ENCODE measurements around the gene GABBR2. TPM values are rescaled to one million over a fixed set of nuclear protein-coding genes. Genes with fewer than 3 reads are reported as not detected.

The GABBR2 gene
- polyA plus RNA-seq, 1 donor (not counting 4 experiments of a cell fraction or from before 2014, with no cell fraction given): 0.01 TPM

DNA sequence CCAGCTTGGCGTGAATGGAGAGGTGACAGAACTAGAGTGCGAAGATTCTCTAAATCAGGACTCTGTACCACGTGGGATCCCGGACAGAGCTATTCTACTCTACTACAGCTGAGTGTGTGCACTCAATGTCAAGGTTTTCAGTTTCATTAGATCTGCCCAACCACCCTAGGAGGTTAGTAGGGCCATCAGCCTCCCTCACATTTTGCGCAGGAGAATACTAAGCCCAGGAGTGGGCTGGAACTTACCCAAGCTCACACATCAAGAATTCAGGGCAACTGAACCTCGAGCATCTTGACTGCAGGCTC, 385.0 kb downstream of the GABBR2 start:
- no peak overlapping the region for H2AFZ ChIP-seq (ENCODE audit: control insufficient read depth, low read length)
- H3K27me3 ChIP-seq (ENCODE audit: control insufficient read depth, extremely low read depth, insufficient read depth, low read length): no peaks in the 10 kb centered on the region
- TF ChIP-seq, protein P1, sequence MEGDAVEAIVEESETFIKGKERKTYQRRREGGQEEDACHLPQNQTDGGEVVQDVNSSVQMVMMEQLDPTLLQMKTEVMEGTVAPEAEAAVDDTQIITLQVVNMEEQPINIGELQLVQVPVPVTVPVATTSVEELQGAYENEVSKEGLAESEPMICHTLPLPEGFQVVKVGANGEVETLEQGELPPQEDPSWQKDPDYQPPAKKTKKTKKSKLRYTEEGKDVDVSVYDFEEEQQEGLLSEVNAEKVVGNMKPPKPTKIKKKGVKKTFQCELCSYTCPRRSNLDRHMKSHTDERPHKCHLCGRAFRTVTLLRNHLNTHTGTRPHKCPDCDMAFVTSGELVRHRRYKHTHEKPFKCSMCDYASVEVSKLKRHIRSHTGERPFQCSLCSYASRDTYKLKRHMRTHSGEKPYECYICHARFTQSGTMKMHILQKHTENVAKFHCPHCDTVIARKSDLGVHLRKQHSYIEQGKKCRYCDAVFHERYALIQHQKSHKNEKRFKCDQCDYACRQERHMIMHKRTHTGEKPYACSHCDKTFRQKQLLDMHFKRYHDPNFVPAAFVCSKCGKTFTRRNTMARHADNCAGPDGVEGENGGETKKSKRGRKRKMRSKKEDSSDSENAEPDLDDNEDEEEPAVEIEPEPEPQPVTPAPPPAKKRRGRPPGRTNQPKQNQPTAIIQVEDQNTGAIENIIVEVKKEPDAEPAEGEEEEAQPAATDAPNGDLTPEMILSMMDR (optimal IDR thresholded peaks at IDR 0.05 in 1 of 3, IDR thresholded peaks at IDR 0.05 in 1 of 3, conservative IDR thresholded peaks at IDR 0.05 in 1 of 3; ENCODE audit: extremely low read depth in 1 of 3, insufficient read depth in 2 of 3, low read length in 3 of 3): no peak
- no peak for TF ChIP-seq EZH2 (IDR thresholded peaks at IDR 0.05; ENCODE audit: low read length)
- peaks cover 13% of the 10 kb centered on the region for H3K4me1 ChIP-seq (ENCODE audit: control insufficient read depth, extremely low read depth, insufficient read depth, low read length)
- H3K27ac ChIP-seq (ENCODE audit: control insufficient read depth, insufficient read depth, low read length): no peak overlapping the region
- DNase-seq (ENCODE audit: low read depth, low spot score): no peak
- H3K9me1 ChIP-seq (ENCODE audit: control insufficient read depth, extremely low read depth, insufficient read depth, low read length): no peaks in the 10 kb centered on the region
- no peak for FAIRE-seq
- no peaks in the 10 kb centered on the region for H3K9me3 ChIP-seq (ENCODE audit: control insufficient read depth, low read depth, low read length)
- H3K79me2 ChIP-seq (ENCODE audit: control insufficient read depth, insufficient read depth, low read length): no peaks in the 10 kb centered on the region
- H3K4me3 ChIP-seq (ENCODE audit: control insufficient read depth in 2 of 3, extremely low read depth in 1 of 3, insufficient read depth in 2 of 3, low read depth in 1 of 3, low read length in 3 of 3): no peak overlapping the region
- H3K4me2 ChIP-seq (ENCODE audit: control insufficient read depth, extremely low read depth, insufficient read depth, low read depth, low read length): no peak overlapping the region
- no peaks in the 10 kb centered on the region for H3K36me3 ChIP-seq (ENCODE audit: control insufficient read depth in 2 of 2, extremely low read depth in 1 of 2, insufficient read depth in 2 of 2, low read length in 2 of 2)
- no peak overlapping the region for H3K9ac ChIP-seq (ENCODE audit: control insufficient read depth, extremely low read depth, insufficient read depth, low read length)
- H4K20me1 ChIP-seq (ENCODE audit: control insufficient read depth, extremely low read depth, insufficient read depth, low read length): no peaks in the 10 kb centered on the region
- dilution Hi-C loops (cut with MboI; ENCODE audit: extremely low pct_ligation_motif_present, low sequenced_read_pairs): no loop called here

DNA sequence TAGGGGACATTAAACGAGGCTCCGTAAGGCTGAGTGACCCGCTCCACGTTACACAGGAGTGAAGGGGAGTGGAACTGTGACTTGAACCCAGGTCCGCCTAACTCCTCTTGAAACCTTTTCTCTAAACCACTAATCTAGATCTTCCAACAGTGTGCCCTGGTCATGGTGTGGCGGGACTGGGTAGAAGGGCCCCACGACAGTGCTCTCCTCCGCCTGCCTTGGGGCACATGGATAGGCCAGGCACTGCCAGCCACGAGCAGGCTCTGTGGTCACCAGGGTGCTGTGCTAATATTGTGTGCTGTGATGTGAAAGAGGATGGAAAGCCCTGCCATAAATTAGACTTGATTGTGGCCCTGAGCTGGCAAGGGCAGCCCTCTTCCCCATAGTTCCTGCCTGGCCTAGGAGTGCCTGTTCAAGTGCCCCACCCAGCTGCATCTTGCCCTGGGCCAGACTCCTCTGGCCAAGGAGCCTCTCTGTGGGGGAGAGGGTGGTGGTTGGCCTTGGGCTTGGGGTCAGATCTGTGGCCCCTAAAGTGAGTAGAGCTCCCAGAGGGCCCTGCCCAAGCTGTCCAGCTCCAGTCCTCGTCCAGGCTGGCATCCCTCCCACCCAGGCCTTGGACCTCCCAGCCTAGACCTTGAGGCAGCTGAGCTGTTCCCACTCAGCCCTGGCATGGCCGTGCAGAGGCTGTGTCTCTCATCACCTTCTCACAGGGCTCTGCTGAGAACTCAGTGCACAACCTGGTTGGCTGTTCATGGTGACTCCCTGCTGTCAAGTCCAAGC, 385.5 kb downstream of the GABBR2 start:
- Histone ChIP-seq H3K79me2 (ENCODE audit: control insufficient read depth, insufficient read depth, low read length) (no peaks in the 10 kb centered on the region), H4K20me1 (ENCODE audit: control insufficient read depth, extremely low read depth, insufficient read depth, low read length) (no peaks in the 10 kb centered on the region), H3K4me1 (ENCODE audit: control insufficient read depth, extremely low read depth, insufficient read depth, low read length) (peaks cover 13% of the 10 kb centered on the region), H3K9ac (ENCODE audit: control insufficient read depth, extremely low read depth, insufficient read depth, low read length) (no peak overlapping the region), H3K27ac (ENCODE audit: control insufficient read depth, insufficient read depth, low read length) (no peak overlapping the region), H3K36me3 (ENCODE audit: control insufficient read depth in 2 of 2, extremely low read depth in 1 of 2, insufficient read depth in 2 of 2, low read length in 2 of 2) (no peaks in the 10 kb centered on the region), H3K9me3 (ENCODE audit: control insufficient read depth, low read depth, low read length) (no peaks in the 10 kb centered on the region), H3K4me2 (ENCODE audit: control insufficient read depth, extremely low read depth, insufficient read depth, low read depth, low read length) (no peak overlapping the region), H3K9me1 (ENCODE audit: control insufficient read depth, extremely low read depth, insufficient read depth, low read length) (no peaks in the 10 kb centered on the region), H2AFZ (ENCODE audit: control insufficient read depth, low read length) (no peak overlapping the region), H3K27me3 (ENCODE audit: control insufficient read depth, extremely low read depth, insufficient read depth, low read length) (no peaks in the 10 kb centered on the region), H3K4me3 (ENCODE audit: control insufficient read depth in 2 of 3, extremely low read depth in 1 of 3, insufficient read depth in 2 of 3, low read depth in 1 of 3, low read length in 3 of 3) (no peak overlapping the region)
- DNase-seq (ENCODE audit: low read depth, low spot score) (no peak), FAIRE-seq (no peak)
- TF ChIP-seq, protein P1 (optimal IDR thresholded peaks at IDR 0.05 in 1 of 3, IDR thresholded peaks at IDR 0.05 in 1 of 3, conservative IDR thresholded peaks at IDR 0.05 in 1 of 3; ENCODE audit: extremely low read depth in 1 of 3, insufficient read depth in 2 of 3, low read length in 3 of 3): no peak
- no peak for TF ChIP-seq EZH2 (IDR thresholded peaks at IDR 0.05; ENCODE audit: low read length)
- dilution Hi-C loops (cut with MboI; ENCODE audit: extremely low pct_ligation_motif_present, low sequenced_read_pairs): no loop called here
